ENCODE measurements around the gene SMYD3.

Gene SMYD3

DNA sequence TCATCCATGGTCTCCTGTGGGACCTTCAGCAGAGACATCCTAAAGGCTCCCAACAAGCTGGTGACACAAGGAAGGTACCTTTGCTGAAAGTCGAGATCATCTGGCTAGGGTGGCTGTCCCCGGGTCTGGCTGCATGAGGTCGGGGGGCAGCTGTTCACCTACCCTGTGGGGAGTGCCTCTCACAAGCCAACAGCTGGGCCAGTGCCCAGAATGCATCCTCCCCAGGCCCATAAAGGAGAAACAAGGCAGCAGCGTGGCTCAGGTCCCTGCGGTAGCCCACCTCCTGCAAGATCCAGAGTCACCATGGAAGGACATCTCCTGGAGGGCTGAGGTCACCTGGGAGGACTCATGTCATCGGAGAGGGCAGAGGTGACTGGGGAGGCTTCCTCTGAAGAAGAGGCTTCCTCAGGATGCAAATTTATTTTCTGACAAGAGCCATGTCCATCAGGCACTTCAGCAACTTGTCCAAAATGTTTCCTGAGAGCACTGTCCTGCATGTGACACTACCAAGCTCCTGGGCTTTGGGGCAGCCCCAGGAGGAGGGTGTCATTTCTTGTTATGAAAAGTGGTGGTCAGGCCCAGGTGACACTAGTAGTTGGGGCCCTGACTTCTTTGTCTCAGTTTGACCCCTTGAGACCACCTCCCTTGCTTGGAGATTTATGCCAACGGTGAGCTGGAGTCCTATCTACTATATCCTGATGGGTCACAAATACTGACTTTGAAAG lies 6.7 kb upstream of the SMYD3 start:
- no peak for DNase-seq

DNA sequence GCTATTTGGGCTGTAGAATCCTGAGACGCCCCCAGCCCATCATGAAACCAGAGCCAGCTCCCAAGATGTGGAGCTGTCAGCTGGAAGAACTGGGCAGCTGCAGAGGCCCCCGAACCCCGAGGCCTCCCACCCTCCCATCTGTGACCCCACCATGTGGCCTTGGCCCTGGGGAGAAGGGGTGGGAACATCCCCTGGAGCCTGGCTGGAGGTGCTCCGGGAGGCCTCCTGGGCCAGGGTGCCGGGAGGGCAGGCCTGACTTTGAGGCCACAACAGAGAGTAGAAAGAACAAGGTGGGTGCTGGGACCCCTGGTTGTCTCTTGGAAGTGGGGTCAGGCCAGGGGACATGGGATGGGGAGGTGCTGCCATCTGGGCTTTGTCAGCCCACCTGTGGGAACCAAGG lies 6.0 kb upstream of the SMYD3 start:
- no peak for DNase-seq

DNA sequence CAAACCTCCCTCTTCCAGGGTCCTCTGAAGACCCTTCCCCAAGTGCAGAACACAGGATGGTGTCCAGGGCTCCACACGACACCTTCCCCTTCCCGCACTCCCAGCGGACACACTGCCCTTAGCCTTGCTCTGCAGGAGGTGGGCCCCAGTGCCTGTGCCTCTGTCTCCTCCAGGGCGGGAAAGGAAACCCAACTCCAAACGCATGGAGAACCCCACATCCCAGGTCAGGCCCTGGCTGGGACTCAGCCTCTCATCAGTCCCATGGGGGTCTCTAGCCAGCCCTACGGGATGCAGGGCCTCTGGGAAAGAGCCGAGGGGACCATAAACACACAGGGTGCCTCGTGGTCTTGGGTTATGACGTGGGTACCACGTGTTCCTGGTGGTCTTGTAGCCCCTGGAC lies 5.6 kb upstream of the SMYD3 start:
- no peak for DNase-seq

DNA sequence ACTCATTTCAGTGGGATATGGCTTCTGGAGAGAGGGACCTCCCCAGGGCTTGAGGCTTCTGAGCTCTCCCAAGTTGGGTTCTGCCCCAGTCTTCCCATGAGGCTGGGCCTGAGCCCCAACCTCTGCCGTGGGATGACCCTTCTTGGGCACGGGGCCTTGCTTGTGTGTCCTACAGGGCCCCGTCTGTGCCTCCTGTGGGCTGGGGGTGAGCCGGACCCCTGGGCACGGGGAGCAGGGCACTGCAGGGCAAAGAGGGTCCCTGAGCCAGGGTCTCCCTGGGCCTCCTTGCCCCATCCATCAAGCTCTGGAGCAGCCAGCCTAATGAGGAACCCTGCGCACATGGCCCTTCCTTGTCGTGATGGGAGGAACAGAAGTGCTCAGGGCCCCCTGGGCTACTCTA lies 5.2 kb upstream of the SMYD3 start:
- no peak for DNase-seq

DNA sequence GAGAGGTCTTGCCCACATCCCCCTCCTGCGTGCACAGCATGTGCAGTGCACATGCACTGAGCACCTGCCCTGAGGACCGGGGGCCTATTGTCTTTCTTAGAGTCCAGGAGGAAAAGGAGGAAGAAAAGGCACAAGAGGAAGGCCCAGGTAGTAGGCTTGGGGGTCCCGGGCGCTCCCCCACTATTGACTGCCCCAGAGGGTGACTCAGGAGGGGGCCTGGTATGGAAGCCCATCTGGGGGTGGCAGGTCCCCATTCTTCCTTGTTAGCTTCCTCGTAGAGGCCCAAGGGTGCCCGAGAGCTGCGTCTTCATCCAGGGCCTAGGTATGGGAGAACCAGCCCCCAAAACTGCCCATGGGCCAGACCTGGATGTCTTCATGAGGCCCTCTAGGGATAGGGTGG lies 4.1 kb upstream of the SMYD3 start:
- DNase-seq: no peak

DNA sequence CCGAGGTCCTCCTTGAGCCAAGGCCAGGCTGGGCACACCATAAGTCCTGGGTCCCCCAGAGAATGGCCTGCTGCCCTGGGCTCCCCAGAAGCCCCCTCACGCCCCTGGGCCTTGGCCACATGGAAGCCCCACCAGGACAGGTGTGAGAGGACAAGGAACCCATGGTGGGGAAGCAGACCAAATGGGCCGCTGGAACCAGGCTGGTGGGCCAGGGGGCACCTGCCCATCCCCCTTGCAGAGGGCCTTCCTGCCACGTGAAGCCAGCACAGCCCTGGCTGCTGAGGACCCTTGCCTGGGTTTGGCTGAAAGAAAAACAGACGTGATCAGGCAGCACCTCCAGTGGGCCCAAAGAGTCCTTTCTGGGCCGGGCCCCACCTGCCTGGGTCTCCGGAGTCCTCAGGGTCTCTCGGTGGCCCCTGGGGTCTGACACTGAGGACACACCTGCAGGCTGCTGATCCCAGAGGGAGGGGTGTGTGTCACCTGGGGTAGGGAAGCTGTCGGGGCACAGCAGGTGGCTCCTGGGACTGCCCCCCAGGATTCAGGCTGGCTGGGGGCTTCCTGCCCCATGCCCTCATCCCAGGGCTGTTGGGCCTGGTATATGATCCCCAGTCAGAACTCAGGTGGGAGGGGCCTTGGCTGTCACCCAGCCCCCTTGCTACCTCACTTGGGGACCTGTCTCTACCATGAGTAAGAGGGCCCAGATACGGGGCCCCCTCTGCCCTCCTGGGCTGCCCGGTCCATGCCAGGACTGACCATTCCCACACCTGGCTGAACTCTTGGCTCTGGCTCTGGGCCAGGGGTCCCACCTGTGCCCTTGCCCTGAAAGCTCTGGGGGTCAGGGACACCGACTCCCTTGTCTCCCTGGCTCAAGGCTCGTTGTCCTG lies 3.3 kb upstream of the SMYD3 start:
- no peak for DNase-seq

DNA sequence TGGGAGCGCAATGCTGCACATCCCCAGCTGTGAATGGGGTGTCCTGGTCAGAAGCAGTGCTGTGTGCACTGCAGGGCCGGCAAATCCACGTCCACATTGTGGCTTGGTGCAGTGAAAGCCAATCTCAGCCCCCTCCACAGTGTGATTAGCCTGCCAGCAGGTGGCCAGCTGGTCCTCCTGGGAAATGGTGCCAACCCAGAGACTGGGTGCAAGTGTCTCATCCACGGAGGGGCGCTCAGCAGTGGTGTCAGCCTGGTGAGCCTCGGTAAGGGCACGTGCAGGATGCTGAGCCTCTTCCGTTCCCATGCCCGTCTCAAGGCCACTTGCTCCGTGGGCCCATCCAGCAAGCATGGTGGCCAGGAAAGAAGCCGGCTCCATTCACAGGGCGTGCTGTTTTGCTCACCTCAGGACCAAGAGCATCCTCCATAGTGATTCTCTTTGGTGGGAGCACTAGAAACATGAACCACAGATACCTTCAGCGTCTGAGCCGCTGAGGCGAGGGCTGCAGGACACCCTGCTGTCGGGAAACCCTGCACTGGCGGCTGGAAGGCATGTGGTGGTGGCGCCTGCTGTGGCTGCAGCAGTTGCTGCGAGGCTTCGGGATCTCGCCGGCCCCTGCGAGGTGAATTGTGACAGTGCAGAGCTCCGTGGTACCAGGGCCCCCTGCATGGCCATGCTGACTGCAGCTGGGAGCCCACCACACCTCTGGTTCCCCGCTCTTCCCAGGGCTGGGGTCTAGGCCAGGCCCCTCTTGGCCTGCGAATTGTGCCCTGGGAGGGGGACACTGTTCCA lies 2.0 kb upstream of the SMYD3 start:
- no peak for DNase-seq

DNA sequence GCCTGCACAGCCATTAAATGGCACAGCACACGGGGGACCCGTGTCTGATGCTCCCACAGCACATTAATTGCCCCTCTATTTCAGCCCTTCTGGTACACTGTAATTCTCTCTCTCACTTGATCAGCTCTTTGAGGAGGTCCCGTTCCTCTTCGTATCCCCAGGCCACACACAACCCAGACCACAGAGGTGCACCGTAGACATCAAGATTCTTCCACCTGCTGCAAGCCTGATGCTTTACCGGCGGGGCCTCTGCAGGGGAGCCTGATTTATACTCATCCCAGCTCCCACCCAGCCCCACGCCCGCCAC lies 759 bp downstream of the SMYD3 start:
- no peak for DNase-seq

DNA sequence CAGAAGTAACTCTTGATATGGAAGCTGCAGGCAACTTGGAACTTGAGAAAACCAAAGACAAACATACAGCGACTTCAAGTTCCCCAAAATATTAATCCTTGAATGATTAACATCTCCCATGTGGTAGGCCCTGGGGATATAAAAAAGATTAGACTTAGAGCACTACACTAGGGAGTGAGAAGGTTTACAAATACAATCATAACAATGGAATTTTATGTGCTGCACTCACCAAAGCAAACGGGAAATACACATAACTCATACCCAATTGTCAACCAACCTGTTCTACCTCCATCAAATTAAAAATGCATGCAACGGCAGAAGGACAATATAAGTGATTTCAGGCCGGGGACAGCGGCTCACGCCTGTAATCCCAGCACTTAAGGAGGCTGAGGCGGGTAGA lies 3.7 kb downstream of the SMYD3 start:
- no peak for DNase-seq

DNA sequence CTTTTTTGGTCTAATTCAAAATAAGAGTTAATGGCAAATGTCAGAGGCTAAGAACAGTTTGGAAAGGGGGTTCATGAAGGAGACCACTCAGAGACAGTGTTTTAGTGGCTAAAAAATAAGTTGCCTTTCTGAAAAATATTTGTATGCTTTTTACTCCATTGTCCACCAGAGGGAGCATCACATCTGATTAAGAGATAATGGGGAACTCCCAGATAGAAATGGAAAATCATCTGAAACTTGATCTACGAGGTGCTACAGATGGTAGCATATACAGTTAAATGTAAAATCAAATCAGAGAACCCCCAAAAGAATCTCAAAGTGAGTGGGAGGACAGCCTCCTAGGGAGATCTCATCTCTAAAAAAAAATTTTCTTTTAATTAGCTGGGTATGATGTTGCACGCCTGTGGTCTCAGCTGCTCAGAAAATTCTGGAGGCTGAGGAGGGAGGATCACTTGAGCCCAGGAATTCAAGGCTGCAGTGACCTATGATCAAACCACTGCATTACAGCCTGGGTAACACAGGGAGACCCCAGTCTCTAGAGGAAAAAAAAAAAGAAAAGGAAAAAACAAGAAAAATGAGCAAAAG lies 9.7 kb downstream of the SMYD3 start:
- DNase-seq: no peak

DNA sequence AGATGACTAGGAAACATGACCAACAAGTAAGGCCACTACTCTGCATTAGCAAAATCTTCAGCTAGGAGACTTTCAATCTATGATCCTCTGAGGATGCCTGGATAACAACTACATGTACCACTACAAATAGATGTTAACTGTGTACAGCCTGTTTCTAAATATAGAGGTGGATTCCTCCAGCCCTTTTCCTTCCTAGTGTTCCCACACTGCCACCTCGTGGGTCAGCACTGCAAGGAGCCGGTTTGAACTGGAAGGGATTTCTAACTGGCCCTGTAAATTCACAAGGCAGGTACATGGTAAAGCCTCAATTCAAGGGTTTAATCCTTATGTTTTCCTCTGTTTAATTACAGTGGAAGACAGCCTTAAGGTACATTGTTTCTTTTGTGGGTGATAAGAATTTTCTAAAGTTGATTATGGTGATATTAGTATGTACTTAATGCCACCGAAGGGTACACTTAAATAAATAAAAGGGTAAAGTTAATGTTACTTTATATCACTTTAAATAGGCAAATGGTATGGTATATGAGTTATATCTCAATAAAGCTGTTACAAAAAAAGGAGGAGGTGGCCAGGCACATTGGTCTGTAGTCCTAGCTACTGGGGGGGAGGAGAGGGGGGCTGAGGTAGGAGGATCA lies 14.4 kb downstream of the SMYD3 start:
- peak; percentile 74 for DNase-seq

DNA sequence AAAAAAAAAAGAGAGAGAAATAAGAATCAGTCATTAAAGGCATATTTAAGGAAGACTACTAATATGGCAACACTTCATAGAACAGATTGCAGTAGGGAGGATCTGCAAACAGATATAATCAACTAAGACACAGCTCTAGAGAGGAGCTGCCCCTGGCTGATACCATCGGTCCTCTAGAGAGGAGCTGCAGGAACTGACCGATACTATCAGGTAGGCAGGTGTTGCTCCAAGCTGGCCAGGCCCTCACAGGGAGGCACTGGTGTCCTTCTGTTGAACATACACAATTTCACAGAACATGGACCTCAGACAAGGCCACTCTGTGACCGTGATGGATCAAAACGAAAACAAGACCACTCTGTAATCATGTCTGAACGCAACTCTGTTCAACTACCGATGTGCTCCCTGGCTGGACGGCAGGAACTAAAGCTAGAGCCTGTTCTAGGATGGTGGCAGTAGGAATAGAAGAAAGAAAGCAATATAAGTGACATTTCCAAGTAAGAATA lies 15.5 kb downstream of the SMYD3 start:
- no peak for DNase-seq

DNA sequence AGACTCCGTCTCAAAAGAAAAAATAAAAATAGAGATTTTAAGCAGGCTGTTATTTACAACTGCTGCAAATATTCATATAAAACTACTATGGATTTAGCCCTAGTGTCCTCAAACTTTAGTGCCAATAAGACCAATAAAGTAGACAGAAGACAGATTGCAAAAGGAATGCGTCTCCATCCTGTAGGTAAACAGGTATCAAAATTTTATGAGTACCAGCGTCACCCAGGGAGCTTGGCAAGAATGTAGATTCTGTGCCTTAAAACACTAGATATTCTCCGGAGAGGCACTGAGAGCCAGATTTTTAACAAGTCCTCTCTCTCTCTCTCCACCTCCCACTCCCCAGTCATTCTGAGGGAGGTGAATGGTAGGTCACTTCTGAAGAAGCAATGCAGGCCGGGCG lies 18.4 kb downstream of the SMYD3 start:
- DNase-seq: no peak

DNA sequence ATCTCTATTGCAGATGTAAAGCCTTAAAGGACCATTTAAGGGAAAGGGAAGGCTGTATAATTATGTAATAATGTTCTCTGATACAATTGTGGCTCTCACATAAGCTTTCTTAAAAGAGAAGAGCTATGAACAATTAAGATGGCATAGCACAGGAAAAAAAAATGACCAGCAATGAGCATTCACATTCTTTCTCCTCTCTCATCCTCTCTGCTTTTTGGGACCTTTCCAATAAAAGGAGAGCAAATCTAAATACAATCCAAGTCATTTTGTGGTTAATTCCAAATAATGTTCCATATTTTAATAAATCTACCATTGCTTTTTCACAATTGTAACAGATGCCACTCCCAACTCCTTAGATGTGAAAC lies 23.5 kb downstream of the SMYD3 start:
- no peak for DNase-seq

DNA sequence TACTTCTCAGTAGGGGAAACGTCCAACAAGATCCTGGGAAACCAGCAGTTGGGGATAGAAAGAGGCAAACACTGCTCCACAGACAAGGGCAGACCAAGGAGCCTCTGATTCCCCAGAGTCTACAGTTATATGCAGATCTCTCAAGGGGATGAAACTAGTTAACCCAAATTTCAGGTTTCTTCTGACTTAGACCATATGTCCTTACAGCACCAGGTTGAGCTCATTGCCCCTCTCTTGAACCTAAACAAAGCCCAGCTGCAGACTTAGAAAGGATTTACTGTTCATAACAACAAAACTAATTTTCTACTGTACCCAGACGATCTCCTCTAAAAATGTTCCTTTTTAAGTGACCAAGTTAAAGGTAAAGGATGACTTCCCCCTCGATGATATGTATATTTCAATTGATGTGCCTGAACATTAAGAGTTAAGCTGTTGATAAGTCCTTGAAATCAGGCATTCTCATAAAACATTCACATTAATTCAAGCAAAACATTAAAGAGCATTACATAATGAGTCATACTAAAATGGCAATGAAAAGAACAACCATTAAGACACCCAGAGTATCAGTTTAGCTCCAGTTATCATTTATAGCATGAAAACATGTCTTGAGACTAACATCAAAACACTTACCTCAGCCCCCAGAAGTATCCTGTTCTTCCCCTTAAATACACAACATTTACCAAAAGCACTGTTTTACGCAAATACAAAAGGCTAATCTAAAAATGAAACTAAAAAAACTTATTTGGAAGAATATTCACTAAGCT lies 24.1 kb downstream of the SMYD3 start:
- no peak for DNase-seq

DNA sequence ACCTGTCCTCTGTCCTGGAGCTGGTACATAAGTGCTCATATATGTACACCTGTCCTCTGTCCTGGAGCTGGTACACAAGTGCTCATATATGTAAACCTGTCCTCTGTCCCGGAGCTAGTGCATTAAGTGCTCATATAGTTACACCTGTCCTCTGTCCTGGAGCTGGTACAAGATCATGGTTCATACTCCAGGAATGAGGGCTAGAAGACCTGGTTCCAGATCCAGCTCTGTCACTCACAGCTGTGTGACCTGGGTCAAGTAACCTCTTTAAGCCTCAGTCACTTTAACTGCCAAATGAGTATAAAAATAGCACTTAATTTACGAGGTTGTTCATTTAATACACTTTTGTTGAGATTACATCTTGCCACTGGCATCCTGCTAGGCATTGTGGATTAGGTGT lies 28.0 kb downstream of the SMYD3 start:
- no peak for DNase-seq

DNA sequence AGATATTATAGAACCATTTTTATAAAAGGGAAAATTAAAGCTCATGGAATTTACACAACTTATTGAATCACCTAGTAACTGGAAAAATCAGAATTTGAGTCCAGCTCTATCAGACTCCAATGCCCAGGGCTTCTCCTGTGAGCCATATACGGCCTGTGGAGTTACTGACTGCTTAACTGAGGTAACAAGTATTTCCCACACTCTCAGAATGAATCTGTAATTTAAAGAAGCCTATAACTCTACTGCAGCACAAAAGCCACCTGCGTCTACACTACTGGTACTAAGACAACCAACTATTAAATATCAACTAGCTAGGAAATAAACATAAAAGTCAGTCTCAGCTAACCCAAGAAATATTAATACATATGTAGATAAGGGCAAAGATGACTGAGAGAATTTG lies 29.4 kb downstream of the SMYD3 start:
- DNase-seq: no peak

DNA sequence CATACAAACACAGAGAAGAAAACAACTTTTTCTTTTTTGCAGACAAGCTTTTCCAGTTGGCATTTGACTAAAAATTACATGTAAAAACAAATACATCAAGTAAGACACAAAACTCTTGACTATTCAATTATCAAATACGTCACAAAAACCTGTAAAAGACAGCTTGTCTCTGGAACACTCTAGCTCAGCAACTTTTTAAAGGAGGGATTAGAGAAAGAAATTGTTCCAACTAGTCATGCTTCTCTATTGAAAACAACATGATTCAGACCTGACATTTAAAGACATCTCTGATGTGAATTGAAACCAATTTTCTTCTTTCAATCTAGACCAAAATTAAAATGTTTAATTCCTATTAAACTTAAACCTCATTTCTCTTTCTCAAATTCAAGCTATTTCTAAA lies 30.3 kb downstream of the SMYD3 start:
- no peak for DNase-seq

DNA sequence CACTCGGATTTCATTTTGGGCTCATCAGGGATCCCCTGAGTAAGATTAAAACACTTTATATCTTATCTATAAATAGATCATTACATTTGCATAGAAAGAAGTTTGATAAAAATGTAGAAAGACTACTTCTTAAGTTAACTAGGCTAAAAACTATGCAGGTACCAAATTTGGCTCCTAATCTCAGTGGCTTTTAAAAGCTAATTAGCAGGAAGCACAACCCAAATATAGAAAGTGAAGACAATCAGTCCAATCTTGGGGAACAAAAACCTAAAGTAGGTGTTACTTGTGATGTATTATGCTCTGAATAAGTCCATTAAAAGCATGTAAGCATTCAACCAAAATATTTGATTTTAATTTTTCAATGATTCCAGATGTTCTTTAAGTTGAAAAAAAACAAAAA lies 35.4 kb downstream of the SMYD3 start:
- no peak for DNase-seq

DNA sequence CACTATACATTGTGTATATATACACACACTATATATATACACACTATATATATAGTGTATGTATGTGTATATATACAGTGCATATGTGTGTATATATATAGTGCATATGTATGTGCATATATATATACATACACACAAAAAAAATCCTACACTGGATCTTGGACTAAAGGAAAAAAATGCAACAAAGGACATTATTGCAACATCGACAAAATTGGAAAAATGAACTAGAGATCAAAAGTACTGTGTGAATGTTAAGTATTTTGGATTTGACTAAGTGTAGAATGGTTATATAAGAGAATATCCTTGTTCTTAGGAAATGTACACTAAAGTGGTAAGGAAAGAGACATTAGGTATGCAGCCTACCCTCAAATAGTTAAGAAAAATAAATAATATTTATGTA lies 36.5 kb downstream of the SMYD3 start:
- DNase-seq: no peak

DNA sequence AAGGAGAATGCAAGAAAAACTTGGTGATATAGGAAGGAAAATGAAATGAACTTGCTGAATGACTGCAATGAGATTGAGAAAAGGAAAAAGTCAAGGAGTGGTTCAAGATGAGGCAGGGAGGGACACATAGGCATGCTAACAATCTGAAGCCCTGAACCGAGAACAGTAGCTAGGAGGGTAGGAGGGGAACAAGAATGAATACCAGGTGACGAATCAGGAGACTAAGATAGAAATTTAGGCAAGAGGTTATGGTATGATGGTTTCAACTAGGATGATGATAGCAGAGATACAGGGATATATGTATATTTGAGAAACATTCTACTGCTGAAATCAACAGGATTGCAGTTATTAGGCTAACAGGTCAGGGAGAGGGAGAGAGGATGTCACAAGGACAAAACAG lies 44.1 kb downstream of the SMYD3 start:
- DNase-seq: no peak

DNA sequence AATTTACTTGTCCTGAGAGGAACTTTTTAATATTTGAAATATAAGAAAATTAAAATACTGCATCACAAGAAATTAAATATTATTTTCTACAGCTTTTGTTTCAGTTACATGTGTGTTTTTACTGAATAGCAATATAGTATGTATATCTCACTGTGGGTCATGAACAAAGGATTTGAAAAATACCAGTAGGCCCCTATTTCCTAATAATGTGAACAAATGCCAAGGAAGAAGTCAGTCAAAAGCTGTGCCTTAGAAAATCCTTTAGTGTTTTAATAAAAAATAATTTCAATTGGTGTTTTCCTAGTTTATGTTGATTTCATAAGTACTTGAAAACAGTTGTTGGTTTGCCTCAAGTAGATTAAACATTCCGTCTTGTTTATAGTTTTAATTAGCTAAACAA lies 46.7 kb downstream of the SMYD3 start:
- DNase-seq: no peak

Data from femur (tissue), 1 donor.